ENCODE data around the gene SLC1A7. TPM values are rescaled to one million over a fixed set of nuclear protein-coding genes. Genes with fewer than 3 reads are reported as not detected.

The SLC1A7 gene
- total and polyA plus RNA-seq, 4 donors = 0.21 to 0.67 (median 0.43) TPM

DNA sequence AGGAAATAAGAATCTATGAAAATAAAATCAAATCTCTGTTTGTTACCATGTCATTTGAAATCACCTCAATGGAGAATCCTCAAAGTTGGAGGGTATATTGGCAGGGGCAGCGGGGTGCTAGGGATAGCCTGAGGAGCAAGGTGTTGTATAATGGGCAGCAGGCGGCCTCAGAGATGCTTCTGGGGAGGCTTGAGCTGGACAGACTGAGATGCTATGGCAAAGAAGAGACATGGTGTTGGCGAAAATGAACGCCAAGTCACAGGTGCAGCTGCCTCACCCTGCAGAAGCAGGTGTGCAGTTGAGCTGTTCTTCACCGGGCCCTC lies 3.1 kb upstream of the SLC1A7 start:
- Histone ChIP-seq H3K36me3 (ENCODE audit: control insufficient read depth in 4 of 4, insufficient read depth in 3 of 4, low read depth in 1 of 4, low read length in 3 of 4) (no peaks in the 10 kb centered on the region), H3K27me3 (ENCODE audit: control insufficient read depth in 4 of 4, insufficient read depth in 4 of 4, low read length in 3 of 4) (no peaks in the 10 kb centered on the region), H3K27ac (ENCODE audit: low read depth in 1 of 2, low read length in 2 of 2) (peak overlapping the region; percentile 73 to 80), H3K4me3 (ENCODE audit: low read depth in 1 of 3, low read length in 3 of 3) (no peak overlapping the region), H3K9ac (ENCODE audit: low read depth in 1 of 2, low read length in 2 of 2) (no peak overlapping the region), H3K4me1 (ENCODE audit: control insufficient read depth in 4 of 4, insufficient read depth in 4 of 4, low read length in 3 of 4) (peaks cover 5 to 26% (median 20%) of the 10 kb centered on the region in 4 donors), H3K9me3 (ENCODE audit: control insufficient read depth in 4 of 4, low read length in 3 of 4) (no peaks in the 10 kb centered on the region)
- WGBS = 35% methylated on average over 5 of the region's 5 CpGs
- TF ChIP-seq, protein P1, sequence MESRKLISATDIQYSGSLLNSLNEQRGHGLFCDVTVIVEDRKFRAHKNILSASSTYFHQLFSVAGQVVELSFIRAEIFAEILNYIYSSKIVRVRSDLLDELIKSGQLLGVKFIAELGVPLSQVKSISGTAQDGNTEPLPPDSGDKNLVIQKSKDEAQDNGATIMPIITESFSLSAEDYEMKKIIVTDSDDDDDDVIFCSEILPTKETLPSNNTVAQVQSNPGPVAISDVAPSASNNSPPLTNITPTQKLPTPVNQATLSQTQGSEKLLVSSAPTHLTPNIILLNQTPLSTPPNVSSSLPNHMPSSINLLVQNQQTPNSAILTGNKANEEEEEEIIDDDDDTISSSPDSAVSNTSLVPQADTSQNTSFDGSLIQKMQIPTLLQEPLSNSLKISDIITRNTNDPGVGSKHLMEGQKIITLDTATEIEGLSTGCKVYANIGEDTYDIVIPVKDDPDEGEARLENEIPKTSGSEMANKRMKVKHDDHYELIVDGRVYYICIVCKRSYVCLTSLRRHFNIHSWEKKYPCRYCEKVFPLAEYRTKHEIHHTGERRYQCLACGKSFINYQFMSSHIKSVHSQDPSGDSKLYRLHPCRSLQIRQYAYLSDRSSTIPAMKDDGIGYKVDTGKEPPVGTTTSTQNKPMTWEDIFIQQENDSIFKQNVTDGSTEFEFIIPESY (IDR thresholded peaks at IDR 0.05) = peak; percentile 33
- no peak for TF ChIP-seq JUND (IDR thresholded peaks at IDR 0.05)
- no peak for DNase-seq (ENCODE audit: low spot score)

DNA sequence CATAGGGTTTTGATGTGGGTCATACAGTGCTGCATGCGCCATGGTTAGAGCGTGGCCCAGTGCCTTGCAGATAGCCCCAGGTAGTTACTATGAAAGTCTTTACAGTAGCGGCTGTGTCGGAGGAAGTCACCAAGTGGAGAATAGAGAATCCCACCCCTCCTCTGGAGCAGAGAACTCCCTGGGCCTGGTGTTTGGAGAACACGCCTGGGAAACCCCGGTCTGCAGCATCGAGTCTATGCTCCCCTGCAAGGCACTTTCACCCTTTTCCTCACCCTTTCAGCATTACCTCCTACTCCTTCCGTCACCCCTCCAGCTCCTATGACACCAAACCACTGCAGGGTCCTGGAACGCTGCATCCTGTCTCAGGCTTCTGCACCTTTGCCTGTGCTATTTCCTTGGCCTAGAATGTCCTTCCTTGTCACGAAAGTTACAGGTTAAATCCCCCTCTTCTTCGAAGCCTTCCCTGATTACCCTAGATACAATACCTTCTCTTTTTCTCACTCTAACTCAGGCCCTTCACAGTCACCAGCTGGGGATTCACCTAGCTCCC lies 2.7 kb upstream of the SLC1A7 start:
- DNase-seq (ENCODE audit: low spot score) = no peak
- 89% methylated on average over 11 of the region's 11 CpGs for WGBS
- Histone ChIP-seq H3K36me3 (ENCODE audit: control insufficient read depth in 4 of 4, insufficient read depth in 3 of 4, low read depth in 1 of 4, low read length in 3 of 4) (no peaks in the 10 kb centered on the region), H3K4me3 (ENCODE audit: low read depth in 1 of 3, low read length in 3 of 3) (no peak overlapping the region), H3K27me3 (ENCODE audit: control insufficient read depth in 4 of 4, insufficient read depth in 4 of 4, low read length in 3 of 4) (no peaks in the 10 kb centered on the region), H3K9me3 (ENCODE audit: control insufficient read depth in 4 of 4, low read length in 3 of 4) (no peaks in the 10 kb centered on the region), H3K4me1 (ENCODE audit: control insufficient read depth in 4 of 4, insufficient read depth in 4 of 4, low read length in 3 of 4) (peaks cover 5 to 26% (median 20%) of the 10 kb centered on the region in 4 donors), H3K9ac (ENCODE audit: low read depth in 1 of 2, low read length in 2 of 2) (no peak overlapping the region), H3K27ac (ENCODE audit: low read depth in 1 of 2, low read length in 2 of 2) (peak overlapping the region; percentile 73 to 80)
- no peak for TF ChIP-seq REST (IDR thresholded peaks at IDR 0.05)

DNA sequence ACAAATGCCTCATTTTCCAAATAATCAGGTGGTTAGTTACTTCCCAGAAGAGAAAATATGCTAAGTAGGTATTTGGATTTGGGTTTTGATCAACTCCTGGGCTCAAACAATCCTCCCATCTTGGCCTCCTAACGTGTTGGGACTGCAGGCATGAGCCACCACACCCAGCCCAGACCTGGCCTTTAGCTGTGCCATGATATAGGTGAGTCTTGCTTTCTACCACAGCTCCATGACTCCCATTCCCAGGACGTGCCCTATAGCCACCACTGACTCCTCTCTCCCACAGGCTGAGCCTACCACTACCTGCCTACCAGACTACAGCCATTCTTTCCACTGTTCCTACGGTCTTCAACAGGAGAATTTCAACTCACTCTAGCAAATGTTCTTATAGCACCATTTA lies 1.8 kb upstream of the SLC1A7 start:
- TF ChIP-seq EGR1 (IDR thresholded peaks at IDR 0.05; ENCODE audit: low read depth in 2 of 2) (no peak), FOXA1 (IDR thresholded peaks at IDR 0.05) (no peak), RAD21 (IDR thresholded peaks at IDR 0.05) (no peak)
- H3K27ac ChIP-seq (ENCODE audit: low read depth in 1 of 2, low read length in 2 of 2) = no peak overlapping the region
- H3K27me3 ChIP-seq (ENCODE audit: control insufficient read depth in 4 of 4, insufficient read depth in 4 of 4, low read length in 3 of 4) = no peaks in the 10 kb centered on the region
- no peak overlapping the region for H3K9ac ChIP-seq (ENCODE audit: low read depth in 1 of 2, low read length in 2 of 2)
- no peak for DNase-seq (ENCODE audit: low spot score)
- H3K9me3 ChIP-seq (ENCODE audit: control insufficient read depth in 4 of 4, low read length in 3 of 4) = no peaks in the 10 kb centered on the region
- WGBS = 78% methylated on average over 3 of the region's 3 CpGs
- H3K4me3 ChIP-seq (ENCODE audit: low read depth in 1 of 3, low read length in 3 of 3) = no peak overlapping the region
- peaks cover 5 to 26% (median 20%) of the 10 kb centered on the region in 4 donors for H3K4me1 ChIP-seq (ENCODE audit: control insufficient read depth in 4 of 4, insufficient read depth in 4 of 4, low read length in 3 of 4)
- H3K36me3 ChIP-seq (ENCODE audit: control insufficient read depth in 4 of 4, insufficient read depth in 3 of 4, low read depth in 1 of 4, low read length in 3 of 4) = no peaks in the 10 kb centered on the region

- H3K36me3 ChIP-seq (ENCODE audit: control insufficient read depth in 4 of 4, insufficient read depth in 3 of 4, low read depth in 1 of 4, low read length in 3 of 4) = no peaks in the 10 kb centered on the region
- peaks cover 5 to 26% (median 20%) of the 10 kb centered on the region in 4 donors for H3K4me1 ChIP-seq (ENCODE audit: control insufficient read depth in 4 of 4, insufficient read depth in 4 of 4, low read length in 3 of 4)
- H3K27me3 ChIP-seq (ENCODE audit: control insufficient read depth in 4 of 4, insufficient read depth in 4 of 4, low read length in 3 of 4) = no peaks in the 10 kb centered on the region
- no peaks in the 10 kb centered on the region for H3K9me3 ChIP-seq (ENCODE audit: control insufficient read depth in 4 of 4, low read length in 3 of 4)
- no peak overlapping the region for H3K27ac ChIP-seq (ENCODE audit: low read depth in 1 of 2, low read length in 2 of 2)
- DNase-seq (ENCODE audit: low spot score) = no peak
- WGBS = 89% methylated on average over 4 of the region's 4 CpGs
- no peak overlapping the region for H3K4me3 ChIP-seq (ENCODE audit: low read depth in 1 of 3, low read length in 3 of 3)
- H3K9ac ChIP-seq (ENCODE audit: low read depth in 1 of 2, low read length in 2 of 2) = no peak overlapping the region
- TF ChIP-seq TAF1 (conservative IDR thresholded peaks at IDR 0.05) (no peak), JUND (IDR thresholded peaks at IDR 0.05) (no peak), HNF4G (IDR thresholded peaks at IDR 0.05) (no peak), EGR1 (IDR thresholded peaks at IDR 0.05; ENCODE audit: low read depth in 2 of 2) (no peak), YY1 (IDR thresholded peaks at IDR 0.05) (no peak), RXRA (IDR thresholded peaks at IDR 0.05) (no peak), NR2F2 (IDR thresholded peaks at IDR 0.05) (no peak), CTCF (IDR thresholded peaks at IDR 0.05; ENCODE audit: low read depth, low read length, missing input control) (no peak), ATF3 (IDR thresholded peaks at IDR 0.05) (no peak)
- TF ChIP-seq, protein P1 (IDR thresholded peaks at IDR 0.05) = no peak
Measured at GRCh38 chr1:53143527-53143926, 1.1 kb upstream of the SLC1A7 start.
